ENCODE results near the gene SLC25A48.
A peak's percentile ranks its signal among the peaks of the same experiment; 100 is the strongest.

SLC25A48 gene

DNA sequence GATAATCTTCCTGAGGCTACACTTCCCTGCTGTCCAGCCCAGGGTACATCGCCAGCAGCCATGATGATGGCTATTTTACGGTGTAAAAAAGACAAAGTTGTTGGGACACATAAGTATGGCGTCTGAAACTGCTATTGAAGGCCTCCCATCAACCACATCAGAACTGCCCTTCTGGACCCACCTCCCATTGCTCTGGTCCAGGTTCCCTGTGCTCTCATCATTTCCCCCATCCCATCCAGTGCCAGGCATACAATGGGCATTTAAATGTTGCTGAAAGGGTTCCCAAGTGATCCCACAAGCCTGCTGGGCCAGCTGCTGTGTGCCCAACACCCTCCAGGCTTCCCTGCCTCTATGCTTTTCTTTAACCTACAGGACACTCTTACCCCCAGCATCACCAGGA lies 50.6 kb downstream of the SLC25A48 start:
- no peak for DNase-seq

- DNase-seq, result no peak
Observed at GRCh38 chr5:135886136-135886535, 51.7 kb downstream of the SLC25A48 start.

DNA sequence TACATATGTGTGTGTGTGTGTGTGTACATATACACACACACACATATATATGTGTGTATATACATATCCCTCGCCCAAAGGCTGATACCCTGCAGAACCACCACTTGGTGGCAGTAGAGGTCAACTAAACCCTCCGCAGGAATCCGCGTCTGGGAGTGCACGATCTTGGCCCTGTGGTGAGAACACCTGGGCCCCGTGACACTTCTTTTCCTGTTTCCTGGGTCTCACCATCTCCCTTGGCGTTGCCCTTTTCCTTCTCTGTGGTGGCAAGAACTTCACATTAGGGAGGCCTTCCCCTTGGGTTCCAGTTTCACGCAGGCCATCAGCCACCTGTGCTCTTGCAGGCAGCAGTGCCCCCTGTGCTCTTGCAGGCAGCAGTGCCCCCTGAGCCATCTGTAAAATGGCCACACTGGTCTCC lies 53.0 kb downstream of the SLC25A48 start:
- DNase-seq, result peak; percentile 57

- no peak for DNase-seq
Observed at GRCh38 chr5:135887881-135888614, 53.6 kb downstream of the SLC25A48 start.

- DNase-seq, result no peak
Observed at GRCh38 chr5:135890296-135890695, 55.8 kb downstream of the SLC25A48 start.

DNA sequence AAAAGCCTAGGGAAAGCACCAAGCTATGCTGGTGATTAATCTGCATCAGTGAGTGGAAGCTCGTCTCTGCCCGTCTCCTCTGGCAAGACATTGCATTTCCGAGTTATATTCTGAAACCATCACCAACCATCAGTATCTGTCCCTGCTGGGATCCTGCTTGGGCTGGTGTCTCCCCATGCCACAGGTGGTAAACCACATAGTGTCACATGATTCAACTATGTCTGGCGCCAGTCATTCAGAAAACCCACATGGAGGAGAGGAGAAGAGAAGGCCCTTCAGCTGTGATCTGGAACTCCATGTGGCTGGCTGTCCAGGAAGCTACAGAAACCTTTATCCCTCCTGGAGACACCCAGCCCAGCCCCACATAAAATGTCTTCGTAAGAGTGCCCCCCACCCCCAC lies 56.4 kb downstream of the SLC25A48 start:
- no peak for DNase-seq

DNA sequence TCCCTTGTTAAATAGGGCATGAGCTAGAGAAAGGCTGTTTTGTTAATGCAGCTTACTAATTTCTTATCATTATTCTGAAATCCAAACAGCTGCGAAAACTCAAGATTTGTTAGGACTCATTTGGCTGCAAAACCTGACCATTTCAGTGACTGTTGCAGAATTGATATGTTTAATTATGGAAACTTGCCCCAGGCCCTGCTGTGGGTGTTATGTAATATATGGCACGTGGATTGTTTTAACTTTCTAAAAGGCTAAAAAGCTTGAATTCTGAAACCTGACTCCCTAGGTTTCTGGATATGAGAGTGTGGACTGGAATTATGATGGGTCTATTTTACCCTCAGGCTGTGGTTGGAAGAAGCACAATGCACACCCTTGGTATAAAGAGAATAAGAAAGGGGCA lies 56.8 kb downstream of the SLC25A48 start:
- no peak for DNase-seq

DNA sequence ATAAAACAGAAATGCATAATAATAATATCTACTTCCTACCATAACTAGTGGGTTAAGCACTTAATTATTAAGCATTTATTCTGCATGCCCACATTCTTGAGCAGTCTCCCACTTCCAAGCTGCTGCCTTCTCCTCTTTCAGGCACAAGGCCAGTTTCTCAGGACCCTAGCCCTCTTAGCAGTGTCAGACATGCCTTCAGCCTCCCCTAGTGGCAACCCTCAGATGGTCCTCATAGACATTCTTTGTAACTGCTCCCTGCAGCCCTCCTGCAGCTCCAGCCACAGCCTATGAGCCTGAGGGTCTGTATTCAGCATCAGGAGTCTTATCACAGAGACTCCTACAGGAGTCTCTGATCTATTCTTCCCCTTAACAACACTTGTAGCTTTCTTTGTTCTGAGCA lies 57.3 kb downstream of the SLC25A48 start:
- DNase-seq, result peak; percentile 4

DNA sequence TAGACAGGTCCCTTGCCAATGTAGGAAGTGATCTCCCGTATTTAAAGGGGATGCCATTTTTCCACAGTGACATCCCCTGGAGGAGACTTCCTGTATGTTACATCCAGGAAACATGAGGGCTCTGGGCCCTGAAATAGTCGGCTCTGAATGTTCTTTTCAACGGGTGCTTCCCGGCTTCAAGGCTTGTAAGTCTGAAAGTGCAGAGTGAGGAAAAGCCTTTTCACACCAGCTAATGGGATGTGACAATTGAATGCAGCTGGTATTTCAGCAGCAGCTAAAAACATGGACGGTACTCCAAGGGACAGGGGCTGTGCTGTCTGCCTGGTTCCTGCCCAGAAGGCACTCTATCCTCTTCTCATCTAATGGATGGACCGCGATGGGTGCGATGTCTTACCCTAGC lies 59.8 kb downstream of the SLC25A48 start:
- DNase-seq, result no peak

DNA sequence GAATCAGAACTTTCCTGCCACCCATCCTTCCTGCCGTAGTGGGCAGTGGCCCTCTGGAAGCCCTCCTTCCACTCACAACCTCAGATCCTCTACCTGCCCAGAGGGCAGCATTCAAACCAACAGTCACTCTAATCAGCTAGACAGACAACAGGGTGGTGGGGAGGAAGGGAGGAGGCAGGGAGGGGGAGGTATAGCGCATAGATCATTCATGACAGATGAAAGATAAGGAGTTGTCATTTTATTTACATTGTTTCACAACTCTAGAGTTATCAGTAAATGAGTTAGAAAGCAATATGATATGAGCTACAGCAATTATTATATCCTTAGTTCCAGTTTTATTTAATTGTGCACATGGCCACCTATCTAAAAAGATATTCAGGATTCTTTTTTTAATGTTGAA lies 60.3 kb downstream of the SLC25A48 start:
- no peak for DNase-seq

- DNase-seq, result no peak
Observed at GRCh38 chr5:135895474-135896006, 61.1 kb downstream of the SLC25A48 start, which contains the start of gene IL9. Gene IL9 (minus strand): TSS chr5:135895841. CDS start chr5:135895816, 25 bp downstream.

DNA sequence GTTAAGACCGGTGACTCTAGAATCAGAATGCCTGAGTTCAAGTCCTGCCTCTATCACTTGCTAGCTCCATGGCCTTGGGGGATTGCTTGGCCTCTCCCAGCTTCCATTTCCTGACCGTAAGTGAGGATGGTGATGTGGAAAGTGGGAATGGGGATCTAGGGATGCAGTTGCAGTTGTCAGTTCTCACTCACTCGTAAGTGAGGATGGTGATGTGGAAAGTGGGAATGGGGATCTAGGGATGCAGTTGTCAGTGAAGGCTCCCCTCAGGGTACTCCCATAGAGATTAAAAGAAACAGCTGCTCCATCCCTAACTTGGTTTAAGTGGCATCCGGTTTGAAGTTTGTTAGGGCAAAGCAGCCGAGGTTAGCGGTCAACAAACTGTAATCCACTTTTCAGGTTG lies 64.2 kb downstream of the SLC25A48 start:
- no peak for DNase-seq

GRCh38 chr5:135900276-135900675 lies 65.8 kb downstream of the SLC25A48 start:
- DNase-seq, result no peak

GRCh38 chr5:135901633-135902032 lies 67.2 kb downstream of the SLC25A48 start:
- DNase-seq, result no peak

DNA sequence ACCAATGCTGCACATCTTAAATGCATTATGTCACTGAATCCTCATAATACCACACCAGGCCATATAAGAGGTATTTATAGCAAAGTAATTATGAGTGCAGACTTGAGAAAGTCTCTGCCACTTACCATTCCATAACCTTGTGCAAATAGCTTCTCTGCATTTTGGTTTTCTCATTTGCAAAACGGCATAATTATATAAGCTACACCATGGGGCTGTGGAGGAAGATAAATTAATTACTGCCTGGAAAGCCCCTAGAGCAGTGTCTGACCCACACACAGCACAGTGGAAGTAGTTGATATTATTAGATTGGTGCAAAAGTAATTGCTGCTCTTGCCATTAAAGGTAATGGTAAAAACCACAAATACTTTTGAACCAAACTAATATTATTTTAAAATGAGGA lies 70.7 kb downstream of the SLC25A48 start:
- no peak for DNase-seq

DNA sequence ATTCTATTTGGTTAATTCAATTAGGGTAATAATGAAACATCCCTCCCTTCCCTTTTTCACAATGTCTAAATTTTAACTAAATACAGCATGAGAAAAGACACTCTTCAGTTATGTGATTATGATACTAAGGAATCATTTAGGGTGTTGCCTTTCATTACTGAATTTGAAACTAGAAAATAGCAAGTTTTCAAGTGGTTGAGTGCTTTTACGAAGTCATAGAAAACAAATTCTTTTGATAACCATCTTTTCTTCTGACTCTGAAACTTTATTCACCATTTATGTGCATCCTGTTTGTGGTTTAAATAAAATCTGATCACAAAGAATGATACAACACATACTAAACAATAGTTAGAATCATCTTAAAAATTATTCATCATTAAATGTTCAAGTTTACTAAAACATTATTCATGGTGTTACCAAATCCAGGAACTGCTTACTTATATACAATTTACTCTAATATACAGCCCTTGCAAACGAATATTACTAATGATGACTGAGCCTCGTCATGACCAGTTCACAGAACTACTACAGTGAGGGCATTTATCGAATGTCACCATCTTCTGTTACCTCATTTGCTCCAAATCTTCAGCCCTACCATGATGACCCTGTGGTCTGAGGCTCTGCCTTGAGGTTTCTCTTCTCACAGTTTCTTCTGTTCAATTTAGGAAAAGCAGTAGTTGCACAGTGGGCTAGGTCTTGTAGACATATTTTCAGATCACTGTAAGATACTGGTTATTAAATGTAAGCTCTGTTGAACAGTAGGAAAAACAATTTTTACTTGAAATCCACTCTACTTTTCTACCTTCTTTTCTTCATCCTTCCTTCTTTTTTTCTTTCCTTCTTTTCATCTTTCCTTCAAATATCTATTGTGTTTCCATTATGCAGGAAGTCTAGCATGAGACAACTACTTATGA lies 79.5 kb downstream of the SLC25A48 start:
- no peak for DNase-seq

DNA sequence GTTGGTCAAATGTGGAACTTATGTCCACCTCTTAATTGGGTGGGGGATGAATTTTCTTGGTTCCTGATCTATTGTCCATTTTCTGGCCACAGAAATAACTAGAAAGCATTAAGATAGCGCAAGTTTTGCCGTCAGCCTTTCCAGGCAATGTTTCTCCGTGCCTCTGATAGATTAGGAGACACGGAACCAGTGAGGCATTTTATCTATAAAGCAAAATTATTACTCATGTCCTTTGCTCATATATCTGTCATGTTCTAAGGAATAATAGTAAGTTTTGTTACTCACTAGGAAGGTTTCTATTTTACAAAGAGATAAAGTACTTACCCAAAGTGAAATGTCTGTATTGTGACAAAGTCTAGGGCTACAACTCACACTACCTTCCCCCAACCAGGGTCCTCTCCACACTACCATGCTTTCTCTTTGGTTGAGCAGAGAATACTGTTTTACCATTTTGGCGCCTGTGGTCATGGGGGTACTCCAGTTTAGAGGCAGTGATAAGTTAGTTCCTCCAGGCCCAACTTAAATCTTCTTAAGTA lies 81.1 kb downstream of the SLC25A48 start:
- DNase-seq, result no peak

DNA sequence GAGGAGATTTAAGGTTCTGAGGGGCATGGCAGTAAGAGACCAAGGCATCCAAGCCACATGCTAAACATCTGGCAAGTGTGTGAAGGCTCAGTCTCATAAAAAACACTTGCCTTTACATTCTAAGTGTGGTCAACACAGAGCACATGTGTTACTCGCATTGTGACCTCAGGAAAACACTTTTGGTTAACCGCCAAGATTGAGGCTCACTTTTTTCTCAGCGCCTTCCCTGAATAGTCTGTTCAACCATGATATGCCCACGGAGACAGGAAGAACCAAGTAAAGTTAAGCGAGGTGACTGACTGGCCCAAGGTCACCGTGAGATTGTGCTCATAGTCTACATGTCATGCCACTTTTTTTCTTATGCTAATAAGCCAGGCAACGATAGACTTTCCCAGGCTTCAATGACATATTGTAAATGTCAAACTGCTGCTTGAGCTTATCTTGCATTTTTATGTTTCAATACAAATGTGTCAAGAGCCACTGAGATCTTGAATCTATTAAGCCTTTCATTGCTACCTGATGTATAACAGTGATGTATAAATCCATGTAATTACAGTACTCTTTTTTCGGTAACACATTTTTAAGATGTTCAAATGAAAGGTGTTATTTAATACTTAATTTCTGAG lies 82.3 kb downstream of the SLC25A48 start:
- no peak for DNase-seq

GRCh38 chr5:135920199-135920598 lies 85.7 kb downstream of the SLC25A48 start:
- no peak for DNase-seq

DNA sequence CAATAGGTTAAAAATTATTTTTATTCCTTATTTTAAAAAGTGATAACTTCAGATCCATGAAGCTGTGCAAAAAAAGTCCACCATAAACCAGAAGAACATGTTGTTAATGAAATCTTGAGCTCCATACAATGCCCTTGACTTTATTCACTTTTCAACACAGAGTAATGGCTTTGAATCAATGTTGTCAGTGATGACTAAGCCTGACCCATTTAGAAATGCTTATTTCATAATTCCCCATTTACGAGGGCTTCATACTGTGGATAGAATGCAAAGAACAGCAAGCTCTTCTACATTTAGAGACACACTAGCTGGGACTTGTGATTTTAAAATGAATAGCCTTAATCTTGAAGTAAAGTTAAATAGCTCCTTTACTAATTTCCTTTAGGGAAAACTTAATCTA lies 86.9 kb downstream of the SLC25A48 start:
- no peak for DNase-seq

DNA sequence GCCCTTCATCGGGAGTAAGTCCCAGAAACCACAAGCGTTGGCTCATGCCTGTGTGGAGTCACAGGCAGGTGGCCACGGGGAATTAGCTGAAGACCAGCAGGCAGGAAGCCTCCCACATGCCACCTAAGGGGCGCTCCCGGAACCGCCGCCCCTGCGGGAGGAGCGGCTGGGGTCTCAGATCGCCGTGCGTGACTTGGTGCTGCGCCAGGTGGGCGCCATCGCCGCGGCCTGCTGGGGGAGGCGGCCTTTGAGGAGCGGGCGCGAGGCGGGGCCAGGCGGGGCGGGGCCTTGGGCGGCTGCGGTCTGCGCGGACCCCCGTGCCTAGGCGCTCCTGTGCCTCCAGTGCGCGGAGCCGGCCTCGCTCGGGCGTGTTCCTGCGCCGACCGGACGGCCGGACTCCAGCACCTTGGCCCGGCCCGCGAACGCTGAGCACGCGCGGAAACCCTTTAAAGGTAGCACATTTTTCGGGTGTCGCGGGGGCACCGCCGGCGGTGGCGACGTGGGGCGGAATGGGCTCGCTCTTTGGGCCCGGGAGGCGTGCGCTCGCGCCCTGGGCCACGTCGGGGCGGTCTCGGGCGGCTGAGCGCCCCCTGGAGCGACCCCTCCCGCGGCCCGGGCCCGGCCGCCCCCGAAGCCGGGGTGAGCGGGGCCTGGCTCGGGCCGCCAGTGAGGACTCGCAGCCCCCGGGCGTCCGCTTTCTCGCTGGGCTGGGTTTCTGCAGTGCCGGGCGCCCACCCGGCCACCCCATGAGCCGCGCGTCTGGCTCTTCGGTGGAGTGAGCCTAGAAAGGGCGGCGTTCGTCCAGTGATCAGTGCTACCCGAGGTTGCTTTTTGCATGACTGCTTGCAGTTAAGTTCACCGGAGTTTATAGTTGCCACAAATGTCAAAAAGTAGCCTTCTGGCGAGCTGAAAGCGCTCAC lies 95.8 kb downstream of the SLC25A48 start:
- DNase-seq, result peak; percentile 24

- DNase-seq, result no peak
Observed at GRCh38 chr5:135930949-135931295, 96.5 kb downstream of the SLC25A48 start.
